Loucy (cell line): ENCODE data around the gene MT1E.

ENCODE experiments used
- H2AFZ ChIP-seq: fragments of 200-600 bp; sonication (generic); 2 replicates; pipeline ENCODE4 v1.6.0; 2016; ENCODE audit warnings: antibody characterized with exemption, mild to moderate bottlenecking, low read length, moderate library complexity
- H3F3A ChIP-seq: fragments of 200-600 bp; 2 replicates; pipeline ENCODE4 v1.6.0; 2016; ENCODE audit warnings: antibody characterized with exemption, low read depth, mild to moderate bottlenecking
- H3K27me3 ChIP-seq: fragments of 200-600 bp; sonication (generic); 2 replicates; pipeline ENCODE4 v1.6.1; 2014; ENCODE audit warnings: low read length, mild to moderate bottlenecking; ENCODE audit not compliant: insufficient read depth, poor library complexity, severe bottlenecking
- H3K36me3 ChIP-seq: fragments of 200-600 bp; sonication (generic); 2 replicates; pipeline ENCODE4 v1.6.1; 2016; ENCODE audit warnings: low read length; ENCODE audit not compliant: insufficient read depth
- H3K4me1 ChIP-seq: fragments of 200-600 bp; sonication (generic); 2 replicates; pipeline ENCODE4 v1.5.1; 2014; ENCODE audit warnings: low read length, mild to moderate bottlenecking; ENCODE audit not compliant: insufficient read depth, poor library complexity, severe bottlenecking
- H3K4me2 ChIP-seq: fragments of 200-600 bp; sonication (generic); 2 replicates; pipeline ENCODE4 v1.6.0; 2014; ENCODE audit warnings: antibody characterized with exemption, low read length, low read depth, mild to moderate bottlenecking; ENCODE audit not compliant: poor library complexity, severe bottlenecking
- H3K4me3 ChIP-seq: fragments of 200-600 bp; sonication (generic); 2 replicates; pipeline ENCODE4 v1.5.1; 2014; ENCODE audit warnings: low read length, mild to moderate bottlenecking, mixed read lengths; ENCODE audit not compliant: poor library complexity, severe bottlenecking
- H3K79me2 ChIP-seq: fragments of 200-600 bp; sonication (generic); 2 replicates; pipeline ENCODE4 v1.6.1; 2014; ENCODE audit warnings: low read length; ENCODE audit not compliant: insufficient read depth
- H3K9ac ChIP-seq: fragments of 200-600 bp; sonication (generic); 2 replicates; pipeline ENCODE4 v1.6.0; 2014; ENCODE audit warnings: mild to moderate bottlenecking, low read depth, low read length, moderate library complexity; ENCODE audit not compliant: poor library complexity, severe bottlenecking
- H3K9me2 ChIP-seq: fragments of 200-600 bp; sonication (generic); replicated peaks from 2 replicates; pipeline ENCODE4 v1.6.1; 2016; ENCODE audit warnings: low read depth, low read length, mixed read lengths
- H3K9me3 ChIP-seq: fragments of 200-600 bp; sonication (generic); 2 replicates; pipeline ENCODE4 v1.6.1; 2014; ENCODE audit warnings: mild to moderate bottlenecking, antibody characterized with exemption, low read length, low read depth; ENCODE audit not compliant: insufficient read depth
- H4K20me1 ChIP-seq: fragments of 200-600 bp; sonication (generic); 2 replicates; pipeline ENCODE4 v1.6.0; 2014; ENCODE audit warnings: antibody characterized with exemption, low read length, mild to moderate bottlenecking; ENCODE audit not compliant: insufficient read depth, poor library complexity, severe bottlenecking
- EZH2phosphoT487 ChIP-seq: fragments of 200-600 bp; IDR thresholded peaks from 2 replicates; pipeline ENCODE4 v1.6.1; 2018; ENCODE audit warnings: antibody characterized with exemption, mild to moderate bottlenecking, moderate library complexity, borderline replicate concordance
- TF ChIP-seq, protein P1 (sequence below): fragments of 200-600 bp; sonication (generic); conservative IDR thresholded peaks from 2 replicates; pipeline ENCODE4 v1.5.1; 2014; ENCODE audit warnings: mild to moderate bottlenecking, antibody characterized with exemption, low read length

MT1E gene

GRCh38 chr16:56632848-56633365 lies 7.3 kb downstream of the MT1E start:
- Histone ChIP-seq H3K27me3 (no peaks in the 10 kb centered on the region), H3K4me3 (no peak overlapping the region), H3K36me3 (no peaks in the 10 kb centered on the region)

GRCh38 chr16:56633535-56633934 lies 8.0 kb downstream of the MT1E start:
- TF ChIP-seq, protein P1, sequence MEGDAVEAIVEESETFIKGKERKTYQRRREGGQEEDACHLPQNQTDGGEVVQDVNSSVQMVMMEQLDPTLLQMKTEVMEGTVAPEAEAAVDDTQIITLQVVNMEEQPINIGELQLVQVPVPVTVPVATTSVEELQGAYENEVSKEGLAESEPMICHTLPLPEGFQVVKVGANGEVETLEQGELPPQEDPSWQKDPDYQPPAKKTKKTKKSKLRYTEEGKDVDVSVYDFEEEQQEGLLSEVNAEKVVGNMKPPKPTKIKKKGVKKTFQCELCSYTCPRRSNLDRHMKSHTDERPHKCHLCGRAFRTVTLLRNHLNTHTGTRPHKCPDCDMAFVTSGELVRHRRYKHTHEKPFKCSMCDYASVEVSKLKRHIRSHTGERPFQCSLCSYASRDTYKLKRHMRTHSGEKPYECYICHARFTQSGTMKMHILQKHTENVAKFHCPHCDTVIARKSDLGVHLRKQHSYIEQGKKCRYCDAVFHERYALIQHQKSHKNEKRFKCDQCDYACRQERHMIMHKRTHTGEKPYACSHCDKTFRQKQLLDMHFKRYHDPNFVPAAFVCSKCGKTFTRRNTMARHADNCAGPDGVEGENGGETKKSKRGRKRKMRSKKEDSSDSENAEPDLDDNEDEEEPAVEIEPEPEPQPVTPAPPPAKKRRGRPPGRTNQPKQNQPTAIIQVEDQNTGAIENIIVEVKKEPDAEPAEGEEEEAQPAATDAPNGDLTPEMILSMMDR = no peak
- TF ChIP-seq EZH2phosphoT487 = no peak
- Histone ChIP-seq H4K20me1 (no peaks in the 10 kb centered on the region), H3K27me3 (no peaks in the 10 kb centered on the region), H3K9me2 (no peaks in the 10 kb centered on the region), H3K4me2 (no peak overlapping the region), H3K4me3 (no peak overlapping the region), H3K79me2 (no peaks in the 10 kb centered on the region), H3K36me3 (no peaks in the 10 kb centered on the region), H3K9me3 (no peaks in the 10 kb centered on the region), H3F3A (no peaks in the 10 kb centered on the region), H3K4me1 (no peaks in the 10 kb centered on the region), H2AFZ (no peak overlapping the region), H3K9ac (no peak overlapping the region)

More at GRCh38 chr16:56632848-56633365, 7.3 kb downstream of the MT1E start:
- TF ChIP-seq EZH2phosphoT487 = no peak
- TF ChIP-seq, protein P1 = no peak
- Histone ChIP-seq H3K9ac (no peak overlapping the region), H3F3A (no peaks in the 10 kb centered on the region), H3K9me3 (no peaks in the 10 kb centered on the region), H3K9me2 (no peaks in the 10 kb centered on the region), H3K4me2 (no peak overlapping the region), H2AFZ (no peak overlapping the region), H3K79me2 (no peaks in the 10 kb centered on the region), H4K20me1 (no peaks in the 10 kb centered on the region), H3K4me1 (no peaks in the 10 kb centered on the region)

DNA sequence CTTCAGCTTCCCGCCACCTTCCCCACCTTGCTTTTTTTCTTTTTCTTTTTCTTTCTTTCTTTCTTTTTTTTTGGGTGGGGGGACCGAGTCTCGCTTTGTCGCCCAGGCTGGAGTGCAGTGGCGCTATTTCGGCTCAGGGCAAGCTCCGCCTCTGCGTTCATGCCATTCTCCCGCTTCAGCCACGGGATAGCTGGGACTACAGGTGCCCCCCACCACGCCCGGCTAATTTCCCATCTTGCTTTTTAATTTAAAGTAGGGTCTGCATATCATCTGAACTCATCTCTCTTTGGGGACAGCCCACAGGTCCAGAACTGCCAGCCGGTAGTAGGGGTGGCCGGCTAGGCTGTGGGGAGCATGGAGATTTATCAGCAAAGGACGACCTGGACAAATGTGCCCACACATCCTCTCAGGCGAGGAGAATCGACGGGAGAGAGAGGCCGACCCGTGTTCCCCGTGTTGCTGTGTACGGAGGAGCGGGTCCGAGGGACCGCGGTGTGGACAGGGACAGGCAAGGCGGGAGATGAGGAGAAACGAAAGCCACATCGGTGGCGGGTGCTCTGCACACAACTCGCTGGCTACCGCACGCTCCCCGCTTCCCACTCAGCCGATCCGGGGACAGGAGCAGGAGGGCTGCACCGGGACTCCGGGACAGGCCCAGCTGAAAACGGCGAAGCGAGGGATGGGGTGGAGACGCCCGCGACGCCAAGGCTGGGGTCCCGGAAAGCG lies 9.3 kb downstream of the MT1E start:
- H3K27me3 ChIP-seq = no peaks in the 10 kb centered on the region
- no peaks in the 10 kb centered on the region for H3K36me3 ChIP-seq
- no peaks in the 10 kb centered on the region for H3K9me3 ChIP-seq
- no peaks in the 10 kb centered on the region for H3K9me2 ChIP-seq
- H3K9ac ChIP-seq = no peak overlapping the region
- H2AFZ ChIP-seq = no peak overlapping the region
- H3F3A ChIP-seq = no peaks in the 10 kb centered on the region
- H3K79me2 ChIP-seq = no peaks in the 10 kb centered on the region
- H3K4me2 ChIP-seq = no peak overlapping the region
- no peaks in the 10 kb centered on the region for H4K20me1 ChIP-seq
- no peak overlapping the region for H3K4me3 ChIP-seq
- TF ChIP-seq, protein P1 = no peak
- no peak for TF ChIP-seq EZH2phosphoT487
- H3K4me1 ChIP-seq = no peaks in the 10 kb centered on the region
